WERI-Rb-1 (cell line): ENCODE results near the gene ITGB5.
A peak's percentile ranks its signal among the peaks of the same experiment; 100 is the strongest.

Experiments
- DNase-seq: peaks from one replicate; pipeline ENCODE4 v3.0.0-alpha.2; 2020
- H3K27ac ChIP-seq: fragments of 250-450 bp; sonication (Bioruptor Pico); 2 replicates; pipeline ENCODE4 v1.5.1; 2020; ENCODE audit warnings: mild to moderate bottlenecking, moderate library complexity
- H3K27me3 ChIP-seq: fragments of 250-450 bp; sonication (Bioruptor Pico); 2 replicates; pipeline ENCODE4 v1.5.1; 2021; ENCODE audit warnings: mild to moderate bottlenecking, low read depth, moderate library complexity; ENCODE audit not compliant: insufficient read depth, severe bottlenecking
- H3K36me3 ChIP-seq: fragments of 250-450 bp; sonication (Bioruptor Pico); 2 replicates; pipeline ENCODE4 v1.5.1; 2020; ENCODE audit warnings: mild to moderate bottlenecking, moderate library complexity
- H3K4me3 ChIP-seq: 2 replicates; pipeline ENCODE4 v1.5.1; 2011; ENCODE audit warnings: low read depth, mild to moderate bottlenecking, control low read depth, low read length
- H3K9me3 ChIP-seq: fragments of 250-450 bp; sonication (Bioruptor Pico); 2 replicates; pipeline ENCODE4 v1.5.1; 2021; ENCODE audit warnings: mild to moderate bottlenecking, moderate library complexity; ENCODE audit not compliant: severe bottlenecking
- CTCF ChIP-seq: IDR thresholded peaks from 2 replicates; pipeline ENCODE4 v1.5.1; 2011; ENCODE audit warnings: low read depth, mild to moderate bottlenecking, control low read depth, inconsistent platforms, low read length

ITGB5 gene

GRCh38 chr3:124928333-124929202 lies 41.4 kb upstream of the ITGB5 start:
- peak; percentile 64 for TF ChIP-seq CTCF
- H3K27ac ChIP-seq: no peak overlapping the region
- no peak overlapping the region for H3K4me3 ChIP-seq
- no peaks in the 10 kb centered on the region for H3K27me3 ChIP-seq
- peak; percentile 64 for DNase-seq
- no peaks in the 10 kb centered on the region for H3K36me3 ChIP-seq
- H3K9me3 ChIP-seq: no peaks in the 10 kb centered on the region

- no peak for DNase-seq
- no peaks in the 10 kb centered on the region for H3K36me3 ChIP-seq
- no peaks in the 10 kb centered on the region for H3K9me3 ChIP-seq
- H3K27me3 ChIP-seq: no peaks in the 10 kb centered on the region
- no peak overlapping the region for H3K4me3 ChIP-seq
- no peak for TF ChIP-seq CTCF
- no peak overlapping the region for H3K27ac ChIP-seq
These were observed 40.4 kb upstream of the ITGB5 start for GRCh38 chr3:124927574-124928045.

GRCh38 chr3:124926426-124927101 lies 39.4 kb upstream of the ITGB5 start:
- no peaks in the 10 kb centered on the region for H3K36me3 ChIP-seq
- H3K9me3 ChIP-seq: no peaks in the 10 kb centered on the region
- no peaks in the 10 kb centered on the region for H3K27me3 ChIP-seq
- H3K27ac ChIP-seq: no peak overlapping the region
- no peak for DNase-seq
- H3K4me3 ChIP-seq: no peak overlapping the region
- TF ChIP-seq CTCF: no peak

- DNase-seq: no peak
- TF ChIP-seq CTCF: no peak
- no peaks in the 10 kb centered on the region for H3K27me3 ChIP-seq
These were observed 37.6 kb upstream of the ITGB5 start for GRCh38 chr3:124924741-124925140.

GRCh38 chr3:124923833-124924232 lies 36.7 kb upstream of the ITGB5 start:
- H3K27ac ChIP-seq: no peak overlapping the region
- H3K36me3 ChIP-seq: no peaks in the 10 kb centered on the region
- TF ChIP-seq CTCF: 0 out of 2 replicates have a peak, but pooled peaks have one; percentile 2
- H3K4me3 ChIP-seq: no peak overlapping the region
- DNase-seq: no peak
- no peaks in the 10 kb centered on the region for H3K27me3 ChIP-seq
- no peaks in the 10 kb centered on the region for H3K9me3 ChIP-seq

More at GRCh38 chr3:124924741-124925140, 37.6 kb upstream of the ITGB5 start:
- Histone ChIP-seq H3K9me3 (no peaks in the 10 kb centered on the region), H3K27ac (no peak overlapping the region), H3K36me3 (no peaks in the 10 kb centered on the region), H3K4me3 (no peak overlapping the region)
